WI38 (cell line): ENCODE data around the gene SLC22A4.
A peak's percentile ranks its signal among the peaks of the same experiment; 100 is the strongest.

ENCODE experiments used
- H3K4me3 ChIP-seq: 2 replicates; pipeline ENCODE4 v1.5.1; 2011; ENCODE audit warnings: low read depth, mild to moderate bottlenecking, control low read depth, low read length
- TF ChIP-seq, protein P1 (sequence below): IDR thresholded peaks from 2 replicates; pipeline ENCODE4 v1.5.1; 2012; ENCODE audit warnings: low read depth, mild to moderate bottlenecking, control low read depth, low read length

Gene SLC22A4

DNA sequence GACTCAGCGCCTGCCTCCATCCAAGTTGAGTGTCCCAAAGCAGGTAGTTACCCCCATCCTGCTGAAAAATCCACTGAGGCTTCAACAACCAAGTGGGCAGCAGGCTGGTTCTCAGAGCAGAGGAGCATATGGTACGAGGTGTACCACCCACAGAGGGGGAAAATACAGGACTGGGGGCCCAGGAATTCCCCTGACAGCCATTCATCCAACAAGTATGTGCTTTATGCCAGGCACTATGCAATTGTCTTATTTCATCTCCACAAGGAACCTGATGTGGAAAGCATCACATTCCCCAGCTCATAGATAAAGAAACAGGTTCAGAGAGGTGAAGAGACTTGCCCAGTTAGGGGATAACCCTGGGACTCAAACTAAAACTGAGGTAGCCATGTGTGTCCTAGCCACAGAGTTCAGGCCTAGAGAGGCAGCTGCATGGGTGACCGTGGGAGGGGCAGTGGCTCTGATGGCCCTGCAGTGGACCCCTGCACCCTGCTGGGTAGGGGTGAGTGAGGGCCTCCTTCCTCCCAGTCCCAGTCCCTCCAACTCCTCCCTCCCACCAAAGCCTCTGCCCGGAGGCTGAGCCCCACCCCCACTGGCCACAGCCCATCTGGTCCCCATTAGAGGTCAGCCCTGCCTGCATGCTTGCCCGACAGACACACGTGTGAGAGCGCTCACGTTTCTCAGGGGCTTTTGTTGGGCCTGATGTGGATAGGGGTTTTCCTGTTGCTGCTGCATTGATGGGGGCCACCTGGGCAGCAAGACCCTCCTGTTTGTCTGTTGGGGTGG, 25.2 kb upstream of the SLC22A4 start:
- TF ChIP-seq, protein P1, sequence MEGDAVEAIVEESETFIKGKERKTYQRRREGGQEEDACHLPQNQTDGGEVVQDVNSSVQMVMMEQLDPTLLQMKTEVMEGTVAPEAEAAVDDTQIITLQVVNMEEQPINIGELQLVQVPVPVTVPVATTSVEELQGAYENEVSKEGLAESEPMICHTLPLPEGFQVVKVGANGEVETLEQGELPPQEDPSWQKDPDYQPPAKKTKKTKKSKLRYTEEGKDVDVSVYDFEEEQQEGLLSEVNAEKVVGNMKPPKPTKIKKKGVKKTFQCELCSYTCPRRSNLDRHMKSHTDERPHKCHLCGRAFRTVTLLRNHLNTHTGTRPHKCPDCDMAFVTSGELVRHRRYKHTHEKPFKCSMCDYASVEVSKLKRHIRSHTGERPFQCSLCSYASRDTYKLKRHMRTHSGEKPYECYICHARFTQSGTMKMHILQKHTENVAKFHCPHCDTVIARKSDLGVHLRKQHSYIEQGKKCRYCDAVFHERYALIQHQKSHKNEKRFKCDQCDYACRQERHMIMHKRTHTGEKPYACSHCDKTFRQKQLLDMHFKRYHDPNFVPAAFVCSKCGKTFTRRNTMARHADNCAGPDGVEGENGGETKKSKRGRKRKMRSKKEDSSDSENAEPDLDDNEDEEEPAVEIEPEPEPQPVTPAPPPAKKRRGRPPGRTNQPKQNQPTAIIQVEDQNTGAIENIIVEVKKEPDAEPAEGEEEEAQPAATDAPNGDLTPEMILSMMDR: no peak
- H3K4me3 ChIP-seq: no peak overlapping the region

GRCh38 chr5:132269635-132270334, 24.4 kb upstream of the SLC22A4 start:
- TF ChIP-seq, protein P1: no peak
- no peak overlapping the region for H3K4me3 ChIP-seq

DNA sequence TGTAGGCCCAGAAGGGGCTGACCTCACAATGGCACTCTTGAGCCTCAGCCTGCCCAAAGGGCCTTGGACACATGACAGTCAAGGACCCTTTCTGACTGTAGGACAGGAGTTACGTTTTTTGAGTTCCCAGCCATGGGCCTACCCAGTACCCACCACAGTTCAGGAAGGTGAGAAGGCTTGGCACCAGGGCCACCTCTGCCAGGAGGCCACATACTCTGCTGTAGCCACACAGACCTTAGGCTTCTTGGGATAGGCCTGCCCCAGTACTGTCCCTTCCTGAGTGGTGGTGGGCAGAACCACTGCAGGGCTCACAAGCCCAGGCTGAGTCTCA, 23.9 kb upstream of the SLC22A4 start:
- no peak overlapping the region for H3K4me3 ChIP-seq
- TF ChIP-seq, protein P1: no peak

DNA sequence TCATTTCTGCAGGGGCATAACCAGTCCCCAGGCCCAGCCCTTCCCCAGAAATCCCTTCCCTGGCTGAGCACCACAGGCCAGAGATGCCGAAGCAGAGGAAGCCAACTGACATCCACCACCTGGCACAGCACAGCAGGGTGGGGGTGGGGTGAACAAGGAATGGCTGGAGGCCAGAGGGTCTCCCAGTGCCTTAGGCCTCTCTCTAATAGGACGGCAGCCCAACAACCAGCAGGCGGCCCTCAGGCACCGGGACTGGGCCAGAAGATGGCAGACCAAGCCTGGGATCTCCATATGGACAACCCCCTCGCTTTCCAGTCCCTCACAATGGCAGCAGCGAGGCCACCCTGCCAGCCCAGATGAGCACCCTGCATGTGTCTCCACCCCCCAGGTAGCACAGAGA, 23.5 kb upstream of the SLC22A4 start:
- no peak overlapping the region for H3K4me3 ChIP-seq
- TF ChIP-seq, protein P1: no peak

GRCh38 chr5:132271251-132272246, 22.6 kb upstream of the SLC22A4 start:
- no peak overlapping the region for H3K4me3 ChIP-seq
- TF ChIP-seq, protein P1: no peak

GRCh38 chr5:132272311-132273210, 21.6 kb upstream of the SLC22A4 start:
- H3K4me3 ChIP-seq: no peak overlapping the region
- TF ChIP-seq, protein P1: peak; percentile 90
